Stimulated activated CD4-positive, alpha-beta T cell treated with anti-CD3 and anti-CD28 coated beads, Interleukin-15, amount 100 ng/mL, for 48 hours (primary cell): ENCODE data around the gene VTI1A.
"Not testable (repeated sequence)": the region's sequence is repeated elsewhere in the genome, so short reads cannot be mapped to it uniquely, and the experiment has no call there.

Experiments used
- DNase-seq, 2 donors: peaks; one replicate each; pipeline ENCODE4 v3.0.0-alpha.2; 2020; ENCODE audit warnings: low read depth in 2 of 2

Gene VTI1A

GRCh38 chr10:112454910-112455779 lies 8.1 kb downstream of the VTI1A start:
- no peak for DNase-seq

GRCh38 chr10:112456533-112456932 lies 9.5 kb downstream of the VTI1A start:
- DNase-seq = no peak

DNA sequence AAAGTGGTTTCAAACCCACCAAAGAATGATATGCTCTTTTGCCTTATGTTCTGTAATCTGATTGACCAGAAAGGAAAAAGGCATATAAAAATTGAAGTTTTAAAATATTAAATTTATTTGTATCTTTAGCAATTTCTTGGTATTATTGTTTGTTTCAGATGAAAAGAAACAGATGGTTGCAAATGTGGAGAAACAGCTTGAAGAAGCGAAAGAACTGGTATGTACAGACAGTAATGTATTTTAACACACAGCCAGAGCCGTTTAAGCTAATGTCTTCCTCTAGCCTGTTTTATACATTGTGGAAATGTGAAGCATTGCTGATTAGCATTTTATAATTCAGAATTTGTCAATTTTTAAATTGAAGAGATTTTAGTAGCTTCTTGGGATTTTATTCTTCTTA lies 13.4 kb downstream of the VTI1A start:
- no peak for DNase-seq

DNA sequence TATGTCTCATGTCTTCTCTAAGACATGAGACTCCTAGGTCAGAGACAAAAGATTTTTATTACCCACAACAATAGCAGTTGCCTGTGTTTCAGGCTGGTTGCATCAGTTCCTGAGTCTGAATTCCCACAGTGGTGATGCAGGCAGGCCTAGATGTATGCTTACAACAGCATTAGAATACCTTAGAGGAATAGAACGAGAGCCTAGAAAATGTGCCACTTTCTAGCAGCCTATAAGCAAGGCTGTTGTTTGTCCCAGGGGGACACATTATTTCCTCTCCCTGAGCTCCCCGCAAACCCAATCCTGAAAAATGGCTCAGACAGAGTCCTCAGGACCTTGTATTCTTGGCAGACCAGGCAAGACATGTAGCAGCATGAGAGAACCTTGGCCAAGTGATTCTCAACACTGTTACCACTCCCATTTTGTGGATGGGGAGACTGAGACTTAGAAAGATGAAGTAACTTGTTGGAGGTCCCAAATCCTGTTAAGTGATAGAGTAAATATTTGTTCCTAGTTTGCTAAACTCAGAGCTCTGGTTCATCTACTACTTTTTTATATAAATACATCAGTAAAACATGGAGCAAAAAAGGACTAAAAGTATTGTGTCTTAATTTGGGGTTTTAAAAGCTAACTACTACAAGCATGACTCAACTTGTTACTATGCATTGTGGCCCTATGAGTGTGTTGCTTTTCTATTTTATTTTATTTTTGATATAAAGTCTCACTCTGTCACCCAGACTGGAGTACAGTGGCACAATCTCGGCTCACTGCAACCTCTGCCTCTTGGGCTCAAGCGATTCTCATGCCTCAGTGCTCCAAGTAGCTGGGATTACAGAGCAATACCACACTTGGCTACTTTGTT lies 14.2 kb downstream of the VTI1A start:
- peak in 1 of 2 donors; percentile 42 for DNase-seq

- not testable (repeated sequence) for DNase-seq
Observed at GRCh38 chr10:112464074-112464473, 17.1 kb downstream of the VTI1A start.

DNA sequence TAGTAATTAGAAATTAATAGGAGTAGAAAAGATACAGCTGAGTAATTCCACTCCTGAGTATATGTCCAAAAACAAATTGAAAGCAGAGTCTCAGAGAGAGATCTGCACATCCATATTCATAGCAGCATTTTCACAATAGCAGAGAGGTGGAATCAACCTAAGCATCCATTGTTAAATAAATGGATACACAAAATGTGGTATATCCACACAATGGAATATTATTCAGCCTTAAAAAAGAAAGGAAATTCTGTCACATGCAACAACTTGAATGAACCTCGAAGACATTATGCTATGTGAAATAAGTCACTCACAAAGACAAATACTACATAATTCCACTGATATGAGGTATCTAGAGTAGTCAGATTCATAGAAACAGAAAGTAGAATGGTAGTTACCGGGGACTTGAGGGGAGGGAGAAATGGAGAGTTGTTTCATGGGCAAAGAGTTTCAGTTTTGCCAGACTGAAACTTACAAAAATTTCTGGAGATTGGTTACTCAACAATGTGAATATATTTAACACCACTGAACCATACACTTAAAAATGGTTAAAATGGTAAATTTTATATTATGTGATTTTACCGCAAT lies 18.4 kb downstream of the VTI1A start:
- no peak for DNase-seq

DNA sequence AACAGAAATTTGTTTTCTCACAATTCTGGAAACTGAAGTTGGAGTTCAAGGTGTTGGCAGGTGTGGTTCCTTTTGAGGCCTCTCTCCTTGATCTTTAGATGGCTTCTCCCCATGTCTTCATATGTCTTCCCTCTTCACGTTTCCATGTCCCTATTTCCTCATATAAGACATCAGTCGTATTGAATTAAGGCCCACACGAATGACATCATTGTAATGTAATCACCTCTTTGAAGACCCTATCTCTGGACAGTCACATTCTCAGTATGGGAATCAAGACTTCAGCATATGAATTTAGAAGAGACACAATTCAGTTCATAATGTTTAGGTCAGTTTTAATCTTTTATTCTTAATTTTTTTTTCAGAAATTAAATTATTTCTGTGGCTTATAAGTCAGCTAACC lies 19.8 kb downstream of the VTI1A start:
- no peak for DNase-seq

GRCh38 chr10:112467541-112468075 lies 20.6 kb downstream of the VTI1A start:
- DNase-seq = no peak

GRCh38 chr10:112471878-112472487 lies 25.0 kb downstream of the VTI1A start:
- DNase-seq = no peak

DNA sequence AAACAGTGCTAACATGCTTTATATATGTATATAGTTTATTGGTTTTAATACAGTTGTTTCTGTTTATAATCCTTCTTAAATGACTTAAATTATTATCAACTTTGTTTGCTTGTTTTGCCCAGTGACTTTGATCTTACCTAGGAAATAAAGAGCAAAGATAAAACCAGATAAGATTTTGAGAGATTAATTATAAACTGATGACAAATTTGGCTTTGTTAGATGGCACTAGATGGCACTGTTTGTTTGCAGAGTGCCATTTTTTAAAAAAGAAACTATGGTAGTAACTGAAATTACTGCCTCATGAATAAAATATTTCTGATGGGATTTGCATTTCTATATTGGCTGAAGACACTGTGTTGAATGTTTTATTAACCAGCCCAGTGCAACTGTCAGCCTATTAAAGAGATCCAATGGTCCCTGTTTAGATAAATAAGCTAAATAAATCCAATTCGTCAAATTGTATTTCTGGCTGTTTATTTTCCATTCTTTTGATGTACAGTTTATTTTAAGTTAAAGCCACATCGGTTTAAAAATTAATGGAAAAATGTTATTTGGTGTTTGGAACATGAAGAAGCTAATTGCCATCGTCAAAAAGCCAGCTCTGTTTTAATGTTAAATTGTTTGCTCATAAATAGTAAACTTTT lies 28.7 kb downstream of the VTI1A start:
- no peak for DNase-seq

DNA sequence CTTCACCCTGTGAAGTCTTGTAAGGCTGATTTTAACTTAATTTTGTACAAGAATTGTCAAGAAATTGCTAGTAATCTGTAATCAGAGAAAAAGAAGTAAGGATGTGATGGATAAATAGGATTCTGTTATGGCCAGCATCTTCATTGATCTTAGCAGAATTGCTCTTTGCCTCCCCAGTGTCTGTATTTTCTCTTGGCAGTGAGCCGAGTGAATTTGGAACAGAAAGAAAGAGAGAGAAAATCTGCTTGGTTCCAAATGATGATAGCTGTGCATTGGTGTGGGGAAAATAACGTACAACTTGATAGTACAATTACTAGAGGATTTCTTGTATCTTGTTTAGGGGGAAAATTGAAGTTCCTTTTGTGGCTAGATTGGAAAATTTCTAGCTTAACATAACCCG lies 34.6 kb downstream of the VTI1A start:
- DNase-seq = no peak

DNA sequence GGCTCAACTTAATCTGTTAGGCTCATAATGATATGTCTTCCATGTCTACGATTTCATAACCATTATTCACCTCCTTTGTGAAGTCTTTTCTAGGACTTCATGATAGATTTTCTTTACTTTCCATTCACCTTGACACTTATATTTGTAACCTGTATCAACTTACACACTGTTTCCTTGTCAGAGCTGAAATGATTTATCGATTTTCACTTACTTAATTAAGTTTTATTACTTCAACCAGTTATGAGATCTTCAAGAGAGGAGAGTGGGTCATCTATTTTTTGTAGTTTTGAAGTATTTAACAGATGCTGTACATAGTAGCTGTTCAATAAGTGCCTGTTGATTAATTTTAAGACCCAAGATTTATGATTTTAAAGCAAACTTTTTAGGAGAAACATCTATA lies 37.4 kb downstream of the VTI1A start:
- DNase-seq = no peak

DNA sequence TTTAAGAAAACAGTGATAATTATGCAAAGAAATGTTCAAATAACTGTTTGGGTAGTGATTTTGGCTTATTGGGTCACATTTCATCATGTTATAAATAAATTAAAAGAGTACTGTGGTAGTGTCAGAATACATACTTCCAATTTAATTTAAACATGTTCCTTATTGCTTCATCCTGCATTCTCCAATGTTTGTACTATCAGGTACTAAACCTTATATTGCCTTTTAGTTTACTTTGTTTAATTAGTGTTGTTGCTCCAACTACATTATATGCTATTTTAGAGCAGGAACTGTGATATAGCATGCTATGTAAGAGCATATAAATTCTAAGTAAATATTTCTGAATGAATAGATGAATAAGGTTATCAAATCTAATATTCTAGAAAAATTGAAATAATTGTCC lies 40.9 kb downstream of the VTI1A start:
- DNase-seq = no peak

DNA sequence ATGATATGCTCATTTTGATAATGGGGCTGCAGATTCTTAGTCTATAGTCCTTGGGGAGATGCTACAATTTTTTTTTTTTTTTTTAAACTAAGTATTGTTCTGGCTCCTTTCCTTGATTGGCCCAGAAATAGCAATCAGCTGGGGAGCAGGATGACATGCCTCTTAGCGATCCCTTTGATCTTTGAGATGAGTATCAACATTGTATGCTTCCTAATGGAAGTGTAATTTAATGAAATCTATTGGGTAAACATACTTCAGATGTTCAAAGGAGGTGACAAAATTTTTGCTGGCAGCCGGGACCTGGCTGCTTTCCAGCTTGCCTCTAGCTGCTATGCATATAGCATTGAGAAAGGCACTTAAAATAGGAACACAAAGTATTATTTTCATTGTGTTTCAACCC lies 43.5 kb downstream of the VTI1A start:
- DNase-seq = no peak

- DNase-seq = no peak
Observed at GRCh38 chr10:112491144-112491543, 44.1 kb downstream of the VTI1A start.

DNA sequence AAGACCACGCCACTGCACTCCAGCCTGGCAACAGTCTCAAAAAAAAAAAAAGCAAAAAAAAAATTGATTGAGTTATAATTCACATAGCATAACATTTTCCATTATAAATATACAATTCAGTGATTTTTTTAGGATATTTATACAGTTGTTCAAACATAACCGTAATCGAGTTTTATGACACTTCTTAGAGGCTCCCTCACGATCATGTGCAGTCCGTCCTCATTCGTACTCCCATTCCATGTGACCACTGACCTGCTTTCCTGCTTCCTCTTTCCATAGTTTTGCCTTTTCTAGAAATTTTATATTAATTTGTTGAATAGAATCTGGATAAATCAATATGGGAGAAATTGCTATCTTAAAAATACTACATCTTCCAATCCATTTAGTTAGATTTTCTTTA lies 45.7 kb downstream of the VTI1A start:
- no peak for DNase-seq

DNA sequence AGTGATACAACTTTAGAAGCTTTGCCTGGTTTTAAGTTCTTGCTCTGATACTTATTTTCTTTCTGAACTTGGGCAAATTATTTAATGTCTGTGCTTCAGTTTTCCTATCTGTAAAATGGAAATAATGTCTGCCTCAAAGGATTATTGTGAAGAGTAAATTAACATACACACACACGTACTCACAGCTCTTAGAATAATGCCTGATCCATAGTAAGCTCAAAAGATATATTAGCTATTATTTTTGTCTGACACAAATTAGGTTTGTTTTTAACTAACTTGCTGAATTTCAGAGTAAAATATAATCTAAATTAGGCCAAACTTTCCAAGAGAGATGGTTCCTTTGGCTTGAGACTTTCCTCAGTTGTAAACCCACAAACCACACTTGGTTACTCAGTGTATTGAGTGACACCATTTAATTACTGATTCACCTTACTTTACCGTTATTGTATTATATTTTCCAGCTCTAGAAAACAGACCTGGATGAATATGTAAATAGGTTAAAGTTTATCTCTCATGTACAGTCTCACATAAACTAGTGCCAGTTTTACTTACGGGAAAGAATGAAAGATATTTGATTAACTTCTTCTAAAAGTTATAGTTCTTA lies 50.4 kb downstream of the VTI1A start:
- no peak for DNase-seq

- no peak for DNase-seq
Observed at GRCh38 chr10:112498806-112499205, 51.8 kb downstream of the VTI1A start.

DNA sequence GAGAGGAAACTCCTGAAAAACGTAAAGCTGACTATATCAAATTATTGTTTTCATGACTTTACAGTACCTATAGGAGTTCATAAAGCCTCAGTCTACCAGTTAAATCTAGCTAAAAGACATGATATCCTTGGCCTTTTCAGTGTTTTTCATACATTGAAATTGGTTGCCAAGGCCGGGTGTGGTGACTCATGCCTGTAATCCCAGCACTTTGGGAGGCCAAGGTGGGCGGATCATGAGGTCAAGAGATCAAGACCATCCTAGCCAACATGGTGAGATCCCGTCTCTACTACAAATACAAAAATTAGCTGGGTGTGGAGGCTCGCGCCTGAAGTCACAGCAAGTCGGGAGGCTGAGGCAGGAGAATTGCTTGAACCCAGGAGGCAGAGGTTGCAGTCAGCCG lies 53.0 kb downstream of the VTI1A start:
- DNase-seq = not testable (repeated sequence)

GRCh38 chr10:112502536-112502935 lies 55.5 kb downstream of the VTI1A start:
- DNase-seq = no peak

DNA sequence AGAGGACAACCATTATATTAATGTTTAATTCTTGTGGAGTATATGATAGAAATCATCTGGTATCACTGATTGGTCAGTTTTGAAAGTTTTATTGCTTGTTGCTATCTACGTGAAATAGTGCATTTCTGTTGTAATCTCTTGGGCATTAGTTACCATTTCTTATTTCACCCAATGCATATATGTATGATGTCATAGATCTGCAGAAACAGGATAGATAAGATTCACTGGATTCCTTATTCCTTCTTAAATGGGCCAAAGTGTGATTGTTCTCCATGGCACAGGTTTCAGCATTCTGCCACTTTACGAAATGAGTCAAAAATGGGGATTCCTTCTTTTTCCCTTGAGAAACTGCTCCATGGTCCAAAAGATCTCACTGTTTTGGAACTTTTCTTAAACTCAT lies 56.6 kb downstream of the VTI1A start:
- no peak for DNase-seq
